H9 (cell line): ENCODE measurements around the gene RARG. TPM values are rescaled to one million over a fixed set of nuclear protein-coding genes. Genes with fewer than 3 reads are reported as not detected.

Experiments used
- DNase-seq: peaks from one replicate; pipeline ENCODE4 v3.0.0-alpha.2; 2017
- H2AFZ ChIP-seq: one replicate; pipeline ENCODE4 v1.6.1; 2013; ENCODE audit warnings: mild to moderate bottlenecking, low read length, control low read depth, moderate library complexity
- H2AK5ac ChIP-seq: 2 replicates; pipeline ENCODE4 v1.6.1; 2013; ENCODE audit warnings: low read length, control low read depth, mixed read lengths; ENCODE audit not compliant: insufficient read length
- H2BK120ac ChIP-seq: one replicate; pipeline ENCODE4 v1.6.1; 2013; ENCODE audit warnings: low read depth, mild to moderate bottlenecking, low read length, control low read depth, inconsistent platforms; ENCODE audit not compliant: poor library complexity, severe bottlenecking
- H2BK12ac ChIP-seq: 2 replicates; pipeline ENCODE4 v1.6.1; 2013; ENCODE audit warnings: low read length, control low read depth, mixed read lengths, low read depth; ENCODE audit not compliant: insufficient read length
- H2BK15ac ChIP-seq: 2 replicates; pipeline ENCODE4 v1.6.1; 2013; ENCODE audit warnings: low read depth, low read length, control low read depth
- H2BK20ac ChIP-seq: one replicate; pipeline ENCODE4 v1.6.1; 2013; ENCODE audit warnings: low read depth, mild to moderate bottlenecking, low read length, control low read depth, inconsistent platforms; ENCODE audit not compliant: poor library complexity, severe bottlenecking
- H2BK5ac ChIP-seq: 2 replicates; pipeline ENCODE4 v1.6.1; 2013; ENCODE audit warnings: low read length, control low read depth, mixed read lengths; ENCODE audit not compliant: insufficient read length
- H3K14ac ChIP-seq: 2 replicates; pipeline ENCODE4 v1.6.1; 2013; ENCODE audit warnings: low read length, control low read depth; ENCODE audit not compliant: insufficient read depth
- H3K18ac ChIP-seq: 2 replicates; pipeline ENCODE4 v1.6.1; 2013; ENCODE audit warnings: low read depth, mild to moderate bottlenecking, mixed read lengths, low read length, control low read depth; ENCODE audit not compliant: insufficient read length
- H3K23ac ChIP-seq: 2 replicates; pipeline ENCODE4 v1.6.1; 2013; ENCODE audit warnings: low read length, control low read depth, mixed read lengths, low read depth; ENCODE audit not compliant: insufficient read length
- H3K23me2 ChIP-seq: 2 replicates; pipeline ENCODE4 v1.6.1; 2013; ENCODE audit warnings: low read depth, mild to moderate bottlenecking, mixed read lengths, low read length, control low read depth; ENCODE audit not compliant: insufficient read length, poor library complexity, severe bottlenecking
- H3K27ac ChIP-seq: 2 replicates; pipeline ENCODE4 v1.5.1; 2013; ENCODE audit warnings: low read length, control low read depth, mixed read lengths, low read depth; ENCODE audit not compliant: insufficient read length
- H3K27me3 ChIP-seq: 2 replicates; pipeline ENCODE4 v1.6.1; 2013; ENCODE audit warnings: low read length, control low read depth, inconsistent platforms; ENCODE audit not compliant: insufficient read depth
- H3K4ac ChIP-seq: 2 replicates; pipeline ENCODE4 v1.6.1; 2013; ENCODE audit warnings: low read depth, mild to moderate bottlenecking, control low read depth, inconsistent platforms, low read length, moderate library complexity
- H3K4me1 ChIP-seq: 2 replicates; pipeline ENCODE4 v1.6.1; 2013; ENCODE audit warnings: low read length, control low read depth, inconsistent platforms; ENCODE audit not compliant: insufficient read depth
- H3K4me2 ChIP-seq: 2 replicates; pipeline ENCODE4 v1.6.1; 2013; ENCODE audit warnings: low read length, control low read depth, mixed read lengths; ENCODE audit not compliant: insufficient read length, insufficient read depth
- H3K56ac ChIP-seq: 2 replicates; pipeline ENCODE4 v1.6.1; 2013; ENCODE audit warnings: low read depth, mild to moderate bottlenecking, mixed read lengths, low read length, control low read depth; ENCODE audit not compliant: insufficient read length
- H3K79me1 ChIP-seq: 2 replicates; pipeline ENCODE4 v1.6.1; 2013; ENCODE audit warnings: low read depth, mild to moderate bottlenecking, moderate library complexity, low read length, control low read depth, inconsistent platforms; ENCODE audit not compliant: insufficient read depth, poor library complexity, severe bottlenecking
- H3K79me2 ChIP-seq: 2 replicates; pipeline ENCODE4 v1.6.1; 2013; ENCODE audit warnings: low read length, control low read depth, inconsistent platforms; ENCODE audit not compliant: insufficient read depth
- H3K9ac ChIP-seq: 2 replicates; pipeline ENCODE4 v1.6.1; 2013; ENCODE audit warnings: low read length, control low read depth, mixed read lengths; ENCODE audit not compliant: insufficient read length; ENCODE audit errors: extremely low read depth
- H3K9me3 ChIP-seq: one replicate; pipeline ENCODE4 v1.6.1; 2013; ENCODE audit warnings: low read depth, low read length, inconsistent platforms; ENCODE audit not compliant: control insufficient read depth
- H3T11ph ChIP-seq: one replicate; pipeline ENCODE4 v1.6.1; 2013; ENCODE audit warnings: mild to moderate bottlenecking, low read length, control low read depth, inconsistent platforms
- H4K20me1 ChIP-seq: one replicate; pipeline ENCODE4 v1.6.1; 2013; ENCODE audit not compliant: control insufficient read depth, insufficient read length, insufficient read depth
- H4K5ac ChIP-seq: 2 replicates; pipeline ENCODE4 v1.6.1; 2013; ENCODE audit warnings: low read depth, mild to moderate bottlenecking, mixed read lengths, low read length, control low read depth; ENCODE audit not compliant: insufficient read length
- H4K8ac ChIP-seq: replicated peaks from 2 replicates; pipeline ENCODE4 v1.6.1; 2013; ENCODE audit warnings: low read length, control low read depth, mixed read lengths, low read depth; ENCODE audit not compliant: insufficient read length
- H4K91ac ChIP-seq: 2 replicates; pipeline ENCODE4 v1.6.1; 2013; ENCODE audit warnings: low read depth, mild to moderate bottlenecking, moderate library complexity, mixed read lengths, low read length, control low read depth; ENCODE audit not compliant: insufficient read length
- H3K27ac Mint-ChIP-seq, 3 experiments: 2 replicates in 2 of 3; 3 replicates in 1 of 3; pipeline ENCODE4 v1.8.0; 2020 to 2021; ENCODE audit warnings: mixed read lengths in 3 of 3, mild to moderate bottlenecking in 1 of 3, moderate library complexity in 1 of 3
- H3K27me3 Mint-ChIP-seq: 2 replicates; pipeline ENCODE4 v1.8.0; 2021; ENCODE audit warnings: low read depth, mild to moderate bottlenecking, moderate library complexity, mixed read lengths
- H3K36me3 Mint-ChIP-seq, 3 experiments: 2 replicates in 2 of 3; 3 replicates in 1 of 3; pipeline ENCODE4 v1.8.0; 2020 to 2021; ENCODE audit warnings: low read depth in 3 of 3, mixed read lengths in 3 of 3; ENCODE audit not compliant: insufficient read depth in 1 of 3
- H3K4me1 Mint-ChIP-seq, 2 experiments: 2 replicates each; pipeline ENCODE4 v1.8.0; 2020; ENCODE audit warnings: mixed read lengths in 2 of 2
- H3K4me3 Mint-ChIP-seq, 2 experiments: 2 replicates in 1 of 2; 3 replicates in 1 of 2; pipeline ENCODE4 v1.8.0; 2020 to 2021; ENCODE audit warnings: mild to moderate bottlenecking in 2 of 2, mixed read lengths in 2 of 2, moderate library complexity in 1 of 2
- H3K9me3 Mint-ChIP-seq, 2 experiments: 2 replicates in 1 of 2; 3 replicates in 1 of 2; pipeline ENCODE4 v1.8.0; 2020; ENCODE audit warnings: mild to moderate bottlenecking in 2 of 2, mixed read lengths in 2 of 2, moderate library complexity in 1 of 2
- WGBS: extraction: QIAGEN DNeasy Blood & Tissue Kit; methylation state at CpG from one replicate; pipeline ENCODE4 v1.1.7; 2013; ENCODE audit warnings: missing lambda C conversion rate, low lambda C conversion rate, mixed read lengths; ENCODE audit not compliant: insufficient read length; ENCODE audit errors: extremely low coverage; 5-methylcytosine and 5-hydroxymethylcytosine counted together
- total RNA-seq: library from RNA; stranded (reverse); gene quantifications from 2 replicates; pipeline ENCODE4 v1.2.1, GENCODE V29; 2021
- TF ChIP-seq, protein P1 (sequence below): fragments of 200-600 bp; sonication (generic); conservative IDR thresholded peaks from 3 replicates; pipeline ENCODE4 v1.8.0; 2021; ENCODE audit warnings: antibody characterized with exemption, mild to moderate bottlenecking

The RARG gene
- total RNA-seq, 1 experiment from 2014 or later, result 43.7 TPM

DNA sequence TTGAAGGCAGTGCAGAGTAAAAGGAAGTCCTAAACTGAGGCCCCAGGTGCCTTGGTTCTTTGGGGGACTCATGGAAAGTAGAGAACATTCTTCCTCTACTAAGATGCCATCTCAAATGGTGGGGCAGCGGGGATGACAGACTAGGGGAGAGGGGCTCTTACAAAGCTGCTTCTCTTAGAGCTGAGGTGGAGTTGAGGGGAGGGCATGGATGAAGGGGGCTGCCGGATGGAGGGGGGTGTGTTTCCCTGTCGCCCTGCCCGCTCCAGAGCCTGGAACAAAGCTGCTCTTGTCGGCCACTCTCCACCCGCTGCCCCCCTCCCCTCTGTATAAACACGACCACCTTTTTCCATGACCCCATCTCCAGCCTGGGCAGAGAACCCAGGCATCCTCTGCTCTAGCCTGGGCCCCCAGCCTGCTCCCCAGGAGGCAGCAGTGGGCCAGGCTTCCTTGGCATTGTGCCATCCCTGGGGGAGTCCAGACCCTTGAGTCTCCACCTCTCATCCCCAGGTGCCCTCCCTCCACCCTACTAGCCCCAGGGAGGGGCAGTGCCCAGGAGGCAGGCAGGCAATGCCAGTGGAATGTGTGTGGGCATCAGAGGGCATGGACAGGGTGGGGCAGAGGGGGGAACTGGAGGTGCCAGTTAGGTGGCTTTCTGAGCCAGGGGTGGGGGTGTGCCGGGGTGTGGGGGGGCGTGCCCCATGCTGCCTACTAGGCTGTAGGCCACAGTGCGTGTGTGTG lies 1.7 kb downstream of the RARG start:
- H3K9me3 ChIP-seq, result no peaks in the 10 kb centered on the region
- no peak overlapping the region for H2BK120ac ChIP-seq
- H3K4me1 ChIP-seq, result peaks cover 23% of the 10 kb centered on the region; the same call in 1 of the 2 replicates
- H3K4me1 Mint-ChIP-seq, result peaks cover 75 to 80% of the 10 kb centered on the region in 2 experiments
- H3T11ph ChIP-seq, result no peak overlapping the region
- H3K27ac ChIP-seq, result no peak overlapping the region
- H3K56ac ChIP-seq, result no peak overlapping the region
- H4K20me1 ChIP-seq, result no peaks in the 10 kb centered on the region
- no peaks in the 10 kb centered on the region for H3K9me3 Mint-ChIP-seq
- peaks cover 16% of the 10 kb centered on the region for H3K23me2 ChIP-seq
- H3K79me2 ChIP-seq, result no peaks in the 10 kb centered on the region
- no peak overlapping the region for H4K91ac ChIP-seq
- H2BK5ac ChIP-seq, result no peak overlapping the region
- H3K36me3 Mint-ChIP-seq, result peaks cover 6 to 17% (median 12%) of the 10 kb centered on the region in 3 experiments; a peak in 6 of 7 replicates
- no peaks in the 10 kb centered on the region; the same call in 1 of the 2 replicates for H3K27me3 ChIP-seq
- no CpG with 5 or more reads among the region's 10 CpGs for WGBS
- H3K4me3 Mint-ChIP-seq, result peak overlapping the region; percentile 12 to 70; a peak in 3 of 5 replicates
- H3K23ac ChIP-seq, result no peak overlapping the region
- peaks cover 12% of the 10 kb centered on the region for H3K27me3 Mint-ChIP-seq
- H3K4me2 ChIP-seq, result peak overlapping the region; percentile 94
- H3K4ac ChIP-seq, result no peak overlapping the region
- H2BK12ac ChIP-seq, result no peak overlapping the region
- H4K5ac ChIP-seq, result no peak overlapping the region
- H3K9ac ChIP-seq, result no peak overlapping the region
- no peak overlapping the region for H2BK20ac ChIP-seq
- no peak overlapping the region for H4K8ac ChIP-seq
- no peak overlapping the region for H2BK15ac ChIP-seq
- no peak overlapping the region for H3K18ac ChIP-seq
- no peak overlapping the region for H3K14ac ChIP-seq
- TF ChIP-seq, protein P1, sequence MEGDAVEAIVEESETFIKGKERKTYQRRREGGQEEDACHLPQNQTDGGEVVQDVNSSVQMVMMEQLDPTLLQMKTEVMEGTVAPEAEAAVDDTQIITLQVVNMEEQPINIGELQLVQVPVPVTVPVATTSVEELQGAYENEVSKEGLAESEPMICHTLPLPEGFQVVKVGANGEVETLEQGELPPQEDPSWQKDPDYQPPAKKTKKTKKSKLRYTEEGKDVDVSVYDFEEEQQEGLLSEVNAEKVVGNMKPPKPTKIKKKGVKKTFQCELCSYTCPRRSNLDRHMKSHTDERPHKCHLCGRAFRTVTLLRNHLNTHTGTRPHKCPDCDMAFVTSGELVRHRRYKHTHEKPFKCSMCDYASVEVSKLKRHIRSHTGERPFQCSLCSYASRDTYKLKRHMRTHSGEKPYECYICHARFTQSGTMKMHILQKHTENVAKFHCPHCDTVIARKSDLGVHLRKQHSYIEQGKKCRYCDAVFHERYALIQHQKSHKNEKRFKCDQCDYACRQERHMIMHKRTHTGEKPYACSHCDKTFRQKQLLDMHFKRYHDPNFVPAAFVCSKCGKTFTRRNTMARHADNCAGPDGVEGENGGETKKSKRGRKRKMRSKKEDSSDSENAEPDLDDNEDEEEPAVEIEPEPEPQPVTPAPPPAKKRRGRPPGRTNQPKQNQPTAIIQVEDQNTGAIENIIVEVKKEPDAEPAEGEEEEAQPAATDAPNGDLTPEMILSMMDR, result no peak
- peak; percentile 23 for DNase-seq
- no peak overlapping the region for H2AK5ac ChIP-seq
- H2AFZ ChIP-seq, result no peak overlapping the region
- no peaks in the 10 kb centered on the region for H3K79me1 ChIP-seq
- H3K27ac Mint-ChIP-seq, result peak overlapping the region in 2 of 3 experiments; percentile 10 to 20; a peak in 2 of 7 replicates
